HG02973 (cell line): ENCODE results near the gene AP3D1.

ENCODE experiments used
- ATAC-seq: cut with Tn5 transposase; IDR thresholded peaks from one replicate; pipeline ENCODE4 v1.9.1; 2021; ENCODE audit warnings: moderate library complexity; ENCODE audit not compliant: unreplicated experiment

The AP3D1 gene

GRCh38 chr19:2184422-2184975 is 33.1 kb upstream of the AP3D1 start:
- no peak for ATAC-seq

GRCh38 chr19:2181633-2181997 is 30.2 kb upstream of the AP3D1 start:
- no peak for ATAC-seq

GRCh38 chr19:2180881-2181632 is 29.7 kb upstream of the AP3D1 start:
- ATAC-seq = no peak

DNA sequence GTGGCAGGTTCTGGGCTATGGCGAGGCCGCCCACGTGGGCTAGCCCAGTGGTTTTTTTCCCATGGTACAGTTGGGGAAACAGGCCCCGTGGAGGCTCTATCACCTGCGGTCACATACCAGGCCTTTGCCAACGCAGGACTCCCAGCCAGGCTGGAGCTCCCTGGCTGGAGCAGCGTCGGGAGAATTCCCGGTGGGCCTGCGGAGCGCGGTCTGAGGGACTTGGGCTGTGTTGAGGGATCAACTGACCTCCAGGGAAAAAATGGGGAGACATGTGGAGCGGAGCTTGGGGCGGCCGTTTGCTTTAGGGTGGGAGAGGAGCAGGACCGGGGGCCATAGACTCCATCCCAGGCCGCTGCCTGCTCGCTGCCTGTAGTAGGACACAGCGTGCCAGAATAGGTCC is 28.7 kb upstream of the AP3D1 start:
- ATAC-seq = no peak

- ATAC-seq = no peak
Observed at GRCh38 chr19:2179095-2179494, 27.7 kb upstream of the AP3D1 start.

DNA sequence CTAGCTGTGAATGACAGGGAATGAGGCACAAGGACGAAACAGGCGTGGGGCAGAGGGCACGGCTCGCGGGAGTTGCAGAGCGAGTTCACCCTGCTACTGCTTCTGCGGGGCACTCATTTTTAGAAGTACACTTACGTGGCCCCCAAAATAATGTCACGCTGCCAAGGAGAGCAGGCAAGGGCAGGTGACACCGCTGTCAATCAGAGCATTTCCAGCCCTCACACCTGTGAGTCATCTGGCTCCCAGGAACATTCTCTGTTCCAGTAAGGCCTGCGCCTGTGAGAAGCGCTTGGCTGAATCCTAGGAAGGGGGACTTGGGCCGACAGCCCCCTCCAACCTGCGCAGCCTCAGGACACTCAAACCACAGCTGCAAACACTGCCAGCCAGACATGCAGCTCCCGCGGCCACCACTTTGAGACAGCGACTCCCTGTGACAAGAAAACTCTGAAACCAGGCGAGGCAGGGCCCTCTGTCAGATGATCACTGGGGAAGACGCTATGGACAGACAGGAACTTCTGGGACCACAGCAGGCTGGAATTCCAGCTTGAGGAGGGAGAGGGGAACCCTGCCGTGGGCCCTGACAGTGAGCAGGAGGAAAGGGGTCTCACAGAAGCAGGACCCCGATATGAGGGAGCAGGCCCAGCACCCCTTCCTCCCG is 25.1 kb upstream of the AP3D1 start:
- ATAC-seq = no peak

GRCh38 chr19:2175742-2176141 is 24.4 kb upstream of the AP3D1 start:
- ATAC-seq = no peak

DNA sequence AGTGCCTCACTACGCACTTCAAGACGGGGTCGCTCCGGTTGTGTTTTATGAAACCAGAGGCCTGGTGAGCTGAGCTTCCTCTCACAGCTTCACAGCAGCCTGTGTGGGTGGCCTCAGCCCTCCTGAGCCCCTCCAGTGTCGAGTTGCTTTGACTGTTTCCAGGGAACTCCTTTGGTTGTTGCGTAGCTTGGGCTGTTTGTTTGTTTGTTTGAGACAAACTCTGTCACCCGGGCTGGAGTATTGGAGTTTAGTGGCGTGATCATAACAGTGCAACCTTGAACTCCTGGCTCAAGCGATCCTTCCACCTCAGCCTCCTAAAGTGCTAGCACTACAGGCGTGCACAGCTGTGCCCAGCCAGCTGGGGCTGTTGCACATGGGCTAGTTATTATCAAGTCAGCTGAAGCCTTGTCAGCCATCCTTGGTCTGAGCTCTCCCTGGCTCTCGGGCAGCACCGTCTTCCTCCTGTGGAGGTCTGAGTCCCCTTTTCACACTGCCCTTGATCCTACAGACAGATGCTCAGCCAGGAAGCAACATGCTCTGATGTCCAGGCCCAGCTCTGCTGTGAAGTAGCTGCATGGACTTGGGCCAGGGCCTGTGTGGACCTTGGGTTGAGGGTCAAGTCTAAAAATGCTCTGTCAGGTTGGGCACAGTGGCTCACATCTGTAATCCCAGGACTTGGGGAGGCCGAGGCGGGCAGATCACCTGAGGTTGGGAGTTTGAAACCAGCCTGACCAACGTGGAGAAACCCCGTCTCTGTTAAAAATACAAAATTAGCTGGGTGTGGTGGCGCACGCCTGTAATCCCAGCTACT is 22.6 kb upstream of the AP3D1 start:
- ATAC-seq = no peak

GRCh38 chr19:2173388-2173766 is 22.0 kb upstream of the AP3D1 start:
- ATAC-seq = no peak

DNA sequence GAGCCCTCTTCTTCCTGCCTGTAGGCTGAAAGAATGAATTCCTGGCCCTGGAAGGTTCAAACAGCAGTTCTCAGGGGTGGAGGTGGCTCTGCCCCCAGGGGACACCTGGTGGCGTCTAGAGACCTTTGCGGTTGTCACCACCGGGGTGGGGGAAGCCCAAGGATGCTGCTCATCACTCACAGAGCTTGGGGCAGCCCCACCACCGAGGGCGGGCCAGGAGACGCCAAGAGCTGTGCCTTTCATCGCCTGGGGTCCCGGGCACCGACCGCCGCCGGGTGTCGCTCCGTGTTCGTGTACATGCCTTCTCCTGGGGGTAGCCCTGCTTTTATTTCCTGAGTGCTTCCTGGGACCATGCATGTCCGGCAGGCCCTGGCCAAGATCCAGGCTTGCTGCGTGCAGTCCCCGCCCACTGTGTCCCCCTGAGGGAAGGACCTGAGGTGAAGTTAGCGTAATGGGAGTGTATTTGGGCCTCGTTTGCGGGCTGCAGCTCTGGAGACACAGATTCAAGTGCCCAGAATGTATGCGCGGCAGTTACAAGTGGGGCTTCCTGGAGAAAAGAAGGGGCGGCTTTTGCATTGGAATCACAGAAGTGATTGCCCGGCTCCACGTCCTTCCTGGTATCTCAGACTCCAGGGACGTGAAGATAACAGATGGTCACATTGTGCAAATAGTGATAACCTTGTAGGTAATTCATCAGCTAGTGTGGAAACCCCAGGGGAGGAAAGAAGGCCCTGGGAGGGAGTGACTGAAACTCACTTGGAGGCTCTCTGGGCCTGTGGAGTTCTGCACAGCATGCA is 20.2 kb upstream of the AP3D1 start:
- peak; percentile 37 for ATAC-seq

GRCh38 chr19:2170987-2171348 is 19.6 kb upstream of the AP3D1 start:
- ATAC-seq = no peak

DNA sequence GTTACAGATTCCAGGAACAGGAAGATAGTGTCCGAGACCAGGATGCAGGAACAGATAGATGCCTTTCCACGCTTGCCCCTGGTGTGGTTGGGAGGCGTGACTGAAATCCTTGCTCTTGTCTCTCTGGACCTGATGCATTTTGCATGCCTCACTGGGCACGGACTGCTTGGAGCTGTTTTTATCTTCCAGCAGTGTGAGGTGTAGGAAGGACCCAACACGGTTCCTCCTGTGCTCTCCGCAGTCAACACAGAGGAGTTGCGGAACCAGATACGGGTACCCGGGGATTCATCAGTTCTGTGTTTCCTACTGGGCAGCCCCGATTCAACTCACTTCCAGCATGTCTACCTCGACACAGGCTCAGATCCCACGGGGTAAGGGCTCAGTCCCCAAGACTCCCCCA is 18.9 kb upstream of the AP3D1 start:
- no peak for ATAC-seq

DNA sequence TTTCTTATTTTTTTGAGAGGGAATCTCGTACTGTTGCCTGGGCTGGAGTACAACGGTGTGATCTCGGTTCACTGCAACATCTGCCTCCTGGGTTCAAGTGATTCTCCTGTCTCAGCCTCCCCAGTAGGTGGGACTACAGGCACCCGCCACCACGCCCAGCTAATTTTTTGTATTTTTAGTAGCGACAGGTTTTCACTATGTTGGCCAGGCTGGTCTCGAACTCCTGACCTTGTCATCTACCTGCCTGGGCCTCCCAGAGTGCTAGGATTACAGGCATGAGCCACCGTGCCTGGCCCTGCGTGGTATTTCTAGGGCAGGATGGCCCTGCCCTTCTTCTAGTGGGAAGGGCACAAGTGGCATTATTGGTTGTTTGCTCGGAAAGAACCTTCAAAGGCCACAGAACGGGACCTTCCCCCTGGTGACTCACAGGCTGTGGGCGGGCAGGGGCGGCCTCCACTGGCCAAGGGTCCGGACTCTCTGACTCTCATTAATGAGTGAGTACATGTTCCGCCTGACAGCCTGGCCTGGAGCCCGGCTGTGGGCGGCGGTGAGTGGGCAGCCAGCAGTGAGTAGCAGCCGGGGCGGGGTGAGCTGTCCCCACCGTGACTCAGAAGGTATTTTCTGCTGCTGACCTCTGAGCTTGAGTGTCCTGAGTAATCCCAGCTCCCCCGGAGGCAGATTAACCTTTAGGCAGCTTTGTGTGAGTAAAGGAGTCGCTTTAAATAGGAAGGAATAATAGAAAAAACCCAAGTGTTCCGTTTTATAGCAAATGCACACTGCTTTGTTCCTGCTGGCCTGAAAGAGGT is 17.5 kb upstream of the AP3D1 start:
- ATAC-seq = peak; percentile 42

DNA sequence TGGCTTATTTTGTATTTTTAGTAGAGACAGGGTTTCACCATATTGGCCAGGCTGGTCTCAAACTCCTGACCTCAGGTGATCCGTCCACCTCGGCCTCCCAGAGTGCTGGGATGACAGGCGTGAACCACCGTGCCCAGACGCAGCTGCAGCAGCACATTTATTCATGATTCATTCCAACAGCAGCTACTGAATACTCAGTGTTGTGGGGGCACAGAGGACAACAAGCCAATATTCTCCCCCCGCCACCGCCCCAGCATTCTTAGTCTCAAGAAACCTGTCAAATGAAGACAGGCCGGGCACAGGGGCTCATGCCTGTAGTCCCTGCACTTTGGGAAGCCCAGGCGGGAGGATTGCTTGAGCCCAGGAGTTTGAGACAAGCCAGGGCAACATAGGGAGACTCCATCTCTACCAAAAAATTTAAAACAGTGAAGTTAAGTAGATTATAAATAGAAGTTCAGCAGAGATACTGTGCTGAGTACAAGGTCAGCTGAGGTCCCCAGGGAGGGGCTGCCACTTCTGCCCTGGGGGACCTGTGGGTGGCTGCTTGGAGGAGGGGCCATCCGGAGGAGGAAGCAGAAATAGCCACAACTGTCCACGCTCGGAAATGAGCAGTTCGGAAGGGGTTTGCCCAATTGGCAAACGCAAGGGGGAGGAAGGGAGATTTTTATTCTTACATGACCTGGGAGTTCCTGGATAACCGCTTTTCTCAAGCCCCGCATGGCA is 16.7 kb upstream of the AP3D1 start:
- ATAC-seq = no peak

GRCh38 chr19:2166741-2167738 is 15.7 kb upstream of the AP3D1 start:
- ATAC-seq = no peak

DNA sequence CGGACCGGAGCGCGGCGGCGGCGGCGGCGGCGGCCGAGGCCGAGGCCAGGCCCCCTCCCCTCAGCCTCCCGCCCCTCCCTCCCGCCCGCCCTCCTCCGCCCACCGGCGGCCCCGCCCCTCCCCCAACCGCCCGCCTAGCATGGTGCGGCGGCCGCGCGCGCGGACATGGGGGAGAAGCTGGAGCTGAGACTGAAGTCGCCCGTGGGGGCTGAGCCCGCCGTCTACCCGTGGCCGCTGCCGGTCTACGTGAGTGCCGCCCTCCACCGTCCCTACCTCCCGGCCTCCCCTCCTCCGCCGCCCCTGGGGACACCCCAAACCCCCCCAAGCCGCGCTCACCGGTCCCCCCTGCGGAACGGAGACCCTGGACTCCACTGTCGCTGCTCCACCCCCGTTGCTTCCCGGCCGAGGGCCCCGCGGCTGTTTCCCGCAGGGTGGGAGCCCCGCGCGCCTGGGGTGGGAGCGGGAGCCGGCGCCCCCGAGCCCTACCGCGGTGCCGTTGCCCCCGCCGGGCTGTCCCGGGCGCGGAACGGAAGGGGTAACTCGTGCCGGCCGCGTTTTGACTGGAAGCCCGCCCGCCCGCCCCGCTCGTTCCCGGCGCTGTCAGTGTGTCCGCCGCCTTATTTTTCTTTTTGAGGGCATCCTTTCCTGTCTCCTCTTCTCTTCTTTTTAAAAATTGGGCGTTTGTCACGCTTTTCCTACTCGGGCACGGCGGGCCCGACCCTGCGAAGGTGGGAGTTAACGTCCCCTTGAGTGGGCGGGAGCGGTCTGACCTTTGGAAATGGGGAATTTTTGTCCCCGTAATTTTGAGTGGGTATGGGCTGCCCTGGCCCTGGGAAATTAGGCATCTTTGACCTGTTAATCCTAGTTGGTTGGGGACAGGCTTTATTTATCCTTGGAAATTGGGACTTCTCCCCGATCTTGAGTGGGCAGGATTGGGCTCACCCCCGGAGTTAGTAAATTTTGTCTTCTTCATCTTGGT is 12.9 kb upstream of the AP3D1 start:
- peak; percentile 4 for ATAC-seq

DNA sequence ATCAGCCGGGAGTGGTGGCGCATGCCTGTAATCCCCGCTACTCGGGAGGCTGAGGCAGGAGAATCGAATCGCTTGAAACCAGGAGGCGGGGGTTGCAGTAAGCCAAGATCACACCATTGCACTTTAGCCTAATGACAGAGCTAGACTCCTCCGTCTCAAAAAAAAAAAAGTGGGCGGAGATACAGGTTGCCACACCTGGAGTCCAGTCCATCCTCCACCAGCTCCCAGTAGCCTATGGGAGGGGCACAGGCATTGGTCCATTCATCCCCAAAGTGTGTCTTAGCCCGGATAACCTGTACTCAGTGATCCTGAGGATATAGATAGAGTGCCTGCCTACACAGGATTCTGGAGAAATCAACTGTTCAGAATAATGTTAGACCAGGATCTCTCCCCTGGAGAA is 9.0 kb upstream of the AP3D1 start:
- no peak for ATAC-seq
